GM12872 (cell line): ENCODE measurements around the gene GDF9.

Experiments
- CTCF ChIP-seq: IDR thresholded peaks from 3 replicates; pipeline ENCODE4 v1.5.1; 2011; ENCODE audit warnings: low read depth, mild to moderate bottlenecking, low read length, moderate library complexity; ENCODE audit not compliant: insufficient read depth

GDF9 gene

GRCh38 chr5:132822650-132823480 lies 43.4 kb downstream of the GDF9 start:
- 0 out of 3 replicates have a peak, but pooled peaks have one; percentile 11 for TF ChIP-seq CTCF

GRCh38 chr5:132821791-132822190 lies 44.5 kb downstream of the GDF9 start:
- TF ChIP-seq CTCF: no peak

DNA sequence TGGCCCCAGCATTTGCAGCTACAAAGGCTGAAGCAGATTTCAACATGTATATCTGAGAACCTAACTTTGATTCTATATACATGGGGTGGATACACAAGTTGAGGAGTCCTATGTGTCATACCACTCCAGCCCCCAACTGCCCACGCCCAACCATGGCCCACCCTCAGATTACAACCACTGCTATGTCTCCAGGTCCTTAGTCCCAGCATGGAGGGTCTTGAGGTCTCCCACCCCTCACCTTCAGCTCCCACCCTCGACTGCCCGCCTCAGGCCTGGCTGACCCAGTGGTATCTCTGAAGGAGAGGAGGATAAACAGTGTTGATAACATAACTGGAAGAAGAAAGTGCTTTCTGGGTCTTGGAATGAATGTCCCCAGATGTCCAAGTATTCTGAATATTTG lies 44.9 kb downstream of the GDF9 start:
- TF ChIP-seq CTCF: no peak

- TF ChIP-seq CTCF: peak; percentile 92
Observed at GRCh38 chr5:132820162-132820754, 46.0 kb downstream of the GDF9 start.

- no peak for TF ChIP-seq CTCF
Observed at GRCh38 chr5:132819468-132819867, 46.8 kb downstream of the GDF9 start.

DNA sequence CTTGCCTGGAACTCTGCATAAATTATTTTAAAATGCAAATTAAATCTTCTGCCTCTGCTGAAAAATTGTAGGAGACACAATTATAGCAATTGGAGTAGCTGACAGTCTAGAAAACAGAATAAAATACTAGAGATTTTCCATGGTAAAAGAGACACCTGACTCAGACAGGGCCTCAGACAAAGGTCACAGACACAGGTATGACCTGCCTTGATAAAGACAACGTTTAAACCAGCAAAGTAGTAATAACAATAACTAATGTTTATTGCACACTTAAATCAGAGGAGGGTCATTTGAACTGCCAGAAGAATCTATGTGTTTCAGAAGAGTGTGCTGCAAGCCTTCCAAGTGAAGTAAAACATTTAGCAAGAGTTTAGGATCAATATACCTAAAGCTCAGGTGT lies 49.3 kb downstream of the GDF9 start:
- TF ChIP-seq CTCF: no peak

- TF ChIP-seq CTCF: no peak
Observed at GRCh38 chr5:132816554-132816953, 49.7 kb downstream of the GDF9 start.
